ENCODE data around the gene ZIC1.

Gene ZIC1

GRCh38 chr3:147410116-147410525 lies 956 bp downstream of the ZIC1 start:
- no peak for DNase-seq (ENCODE audit: low read depth in 2 of 2)
- no peak overlapping the region for H3K4me3 ChIP-seq (replicated peaks in 1 of 2; ENCODE audit: low read depth in 2 of 2, low read length in 2 of 2)
- no peak for TF ChIP-seq CTCF (IDR thresholded peaks at IDR 0.05; ENCODE audit: low read depth, low read length)

DNA sequence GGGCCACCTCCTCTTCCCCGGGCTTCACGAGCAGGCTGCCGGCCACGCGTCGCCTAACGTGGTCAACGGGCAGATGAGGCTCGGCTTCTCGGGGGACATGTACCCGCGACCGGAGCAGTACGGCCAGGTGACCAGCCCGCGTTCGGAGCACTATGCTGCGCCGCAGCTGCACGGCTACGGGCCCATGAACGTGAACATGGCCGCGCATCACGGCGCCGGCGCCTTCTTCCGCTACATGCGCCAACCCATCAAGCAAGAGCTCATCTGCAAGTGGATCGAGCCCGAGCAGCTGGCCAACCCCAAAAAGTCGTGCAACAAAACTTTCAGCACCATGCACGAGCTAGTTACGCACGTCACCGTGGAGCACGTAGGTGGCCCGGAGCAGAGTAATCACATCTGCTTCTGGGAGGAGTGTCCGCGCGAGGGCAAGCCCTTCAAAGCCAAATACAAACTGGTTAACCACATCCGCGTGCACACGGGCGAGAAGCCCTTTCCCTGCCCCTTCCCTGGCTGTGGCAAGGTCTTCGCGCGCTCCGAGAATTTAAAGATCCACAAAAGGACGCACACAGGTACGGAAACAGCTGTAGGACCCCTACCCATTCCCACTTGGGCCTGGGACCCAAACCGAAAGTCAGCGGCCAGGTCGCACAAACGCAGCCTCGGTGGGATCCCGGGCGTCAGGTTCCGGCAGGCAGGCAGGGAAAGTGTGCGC lies 1.5 kb downstream of the ZIC1 start:
- TF ChIP-seq CTCF (IDR thresholded peaks at IDR 0.05; ENCODE audit: low read depth, low read length), result no peak
- peak in 1 of 2 donors; percentile 22 for DNase-seq (ENCODE audit: low read depth in 2 of 2)
- peak overlapping the region; percentile 25 to 32 for H3K4me3 ChIP-seq (replicated peaks in 1 of 2; ENCODE audit: low read depth in 2 of 2, low read length in 2 of 2)

GRCh38 chr3:147411238-147411814 lies 2.2 kb downstream of the ZIC1 start:
- peak in 1 of 2 donors; percentile 50 for DNase-seq (ENCODE audit: low read depth in 2 of 2)
- no peak for TF ChIP-seq CTCF (IDR thresholded peaks at IDR 0.05; ENCODE audit: low read depth, low read length)
- peak overlapping the region; percentile 25 to 32 for H3K4me3 ChIP-seq (replicated peaks in 1 of 2; ENCODE audit: low read depth in 2 of 2, low read length in 2 of 2)

DNA sequence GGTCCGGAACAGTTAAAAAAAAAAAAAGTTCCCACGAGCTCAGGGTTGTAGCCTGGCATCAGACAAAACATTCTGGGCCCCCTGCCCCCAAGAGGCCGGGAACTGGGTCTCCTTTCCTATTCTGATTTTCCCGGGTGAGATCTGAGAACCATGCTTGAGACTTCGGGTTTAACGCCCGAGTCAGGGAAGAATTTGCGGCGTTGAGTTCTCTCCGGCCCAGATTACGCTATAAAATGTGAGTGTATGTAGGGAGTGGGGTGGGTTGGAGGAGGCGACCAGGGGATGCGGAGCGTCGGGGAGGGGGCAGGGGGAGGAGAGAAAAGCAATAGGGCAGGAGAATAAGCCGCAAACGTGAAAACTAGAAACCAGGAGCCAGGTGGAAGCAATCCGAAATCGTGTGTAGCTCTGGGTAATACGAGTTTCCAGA lies 2.7 kb downstream of the ZIC1 start:
- H3K4me3 ChIP-seq (replicated peaks in 1 of 2; ENCODE audit: low read depth in 2 of 2, low read length in 2 of 2), result no peak overlapping the region
- DNase-seq (ENCODE audit: low read depth in 2 of 2), result no peak
- no peak for TF ChIP-seq CTCF (IDR thresholded peaks at IDR 0.05; ENCODE audit: low read depth, low read length)

GRCh38 chr3:147412261-147412916 lies 3.2 kb downstream of the ZIC1 start:
- no peak overlapping the region for H3K4me3 ChIP-seq (replicated peaks in 1 of 2; ENCODE audit: low read depth in 2 of 2, low read length in 2 of 2)
- no peak for TF ChIP-seq CTCF (IDR thresholded peaks at IDR 0.05; ENCODE audit: low read depth, low read length)
- DNase-seq (ENCODE audit: low read depth in 2 of 2), result no peak

GRCh38 chr3:147412917-147413685 lies 3.9 kb downstream of the ZIC1 start:
- TF ChIP-seq CTCF (IDR thresholded peaks at IDR 0.05; ENCODE audit: low read depth, low read length), result no peak
- no peak for DNase-seq (ENCODE audit: low read depth in 2 of 2)
- peak overlapping the region in 1 of 2 donors; percentile 6 for H3K4me3 ChIP-seq (replicated peaks in 1 of 2; ENCODE audit: low read depth in 2 of 2, low read length in 2 of 2)
